ENCODE measurements around the gene CCL7.
A peak's percentile ranks its signal among the peaks of the same experiment; 100 is the strongest.

The CCL7 gene

GRCh38 chr17:34245351-34245905 is 24.6 kb upstream of the CCL7 start:
- no peak for FAIRE-seq
- TF ChIP-seq PAX5 (IDR thresholded peaks at IDR 0.05; ENCODE audit: insufficient read depth, low read length, severe bottlenecking), result no peak
- no peak for TF ChIP-seq TAF1 (IDR thresholded peaks at IDR 0.05; ENCODE audit: low read depth, low read length)
- TF ChIP-seq POU2F2 (IDR thresholded peaks at IDR 0.05; ENCODE audit: low read depth, low read length), result no peak
- no peak for TF ChIP-seq POLR2AphosphoS5 (IDR thresholded peaks at IDR 0.05; ENCODE audit: low read depth, low read length)
- no peak for TF ChIP-seq SPI1 (IDR thresholded peaks at IDR 0.05; ENCODE audit: low read depth, low read length)
- no peak for TF ChIP-seq POLR2A (IDR thresholded peaks at IDR 0.05; ENCODE audit: low read depth, low read length)

GRCh38 chr17:34246446-34246845 is 23.6 kb upstream of the CCL7 start:
- DNase-seq (ENCODE audit: insufficient read length, low spot score) (no peak), FAIRE-seq (no peak)
- TF ChIP-seq POLR2AphosphoS5 (IDR thresholded peaks at IDR 0.05; ENCODE audit: low read depth, low read length) (no peak), PAX5 (IDR thresholded peaks at IDR 0.05; ENCODE audit: insufficient read depth, low read length, severe bottlenecking) (no peak), TAF1 (IDR thresholded peaks at IDR 0.05; ENCODE audit: low read depth, low read length) (no peak), POLR2A (IDR thresholded peaks at IDR 0.05; ENCODE audit: low read depth, low read length) (no peak), POU2F2 (IDR thresholded peaks at IDR 0.05; ENCODE audit: low read depth, low read length) (no peak), SPI1 (IDR thresholded peaks at IDR 0.05; ENCODE audit: low read depth, low read length) (no peak)

More at GRCh38 chr17:34245351-34245905, 24.6 kb upstream of the CCL7 start:
- DNase-seq (ENCODE audit: insufficient read length, low spot score), result no peak

- no peak for FAIRE-seq
- DNase-seq (ENCODE audit: insufficient read length, low spot score), result no peak
- no peak for TF ChIP-seq SPI1 (IDR thresholded peaks at IDR 0.05; ENCODE audit: low read depth, low read length)
- TF ChIP-seq POU2F2 (IDR thresholded peaks at IDR 0.05; ENCODE audit: low read depth, low read length), result no peak
Observed at GRCh38 chr17:34246881-34247280, 23.1 kb upstream of the CCL7 start.

- FAIRE-seq, result no peak
Observed at GRCh38 chr17:34248511-34249024, 21.5 kb upstream of the CCL7 start.

GRCh38 chr17:34249061-34249460 is 21.0 kb upstream of the CCL7 start:
- TF ChIP-seq TAF1 (IDR thresholded peaks at IDR 0.05; ENCODE audit: low read depth, low read length) (no peak), POLR2A (IDR thresholded peaks at IDR 0.05; ENCODE audit: low read depth, low read length) (no peak), POU2F2 (IDR thresholded peaks at IDR 0.05; ENCODE audit: low read depth, low read length) (no peak), PAX5 (IDR thresholded peaks at IDR 0.05; ENCODE audit: insufficient read depth, low read length, severe bottlenecking) (no peak), POLR2AphosphoS5 (IDR thresholded peaks at IDR 0.05; ENCODE audit: low read depth, low read length) (no peak), SPI1 (IDR thresholded peaks at IDR 0.05; ENCODE audit: low read depth, low read length) (no peak)
- no peak for FAIRE-seq
- DNase-seq (ENCODE audit: insufficient read length, low spot score), result no peak

More at GRCh38 chr17:34248511-34249024, 21.5 kb upstream of the CCL7 start:
- TF ChIP-seq POLR2AphosphoS5 (IDR thresholded peaks at IDR 0.05; ENCODE audit: low read depth, low read length) (no peak), TAF1 (IDR thresholded peaks at IDR 0.05; ENCODE audit: low read depth, low read length) (no peak), SPI1 (IDR thresholded peaks at IDR 0.05; ENCODE audit: low read depth, low read length) (no peak), PAX5 (IDR thresholded peaks at IDR 0.05; ENCODE audit: insufficient read depth, low read length, severe bottlenecking) (no peak), POU2F2 (IDR thresholded peaks at IDR 0.05; ENCODE audit: low read depth, low read length) (no peak), POLR2A (IDR thresholded peaks at IDR 0.05; ENCODE audit: low read depth, low read length) (no peak)
- DNase-seq (ENCODE audit: insufficient read length, low spot score), result no peak

- DNase-seq (ENCODE audit: insufficient read length, low spot score) (no peak), FAIRE-seq (no peak)
- TF ChIP-seq POLR2AphosphoS5 (IDR thresholded peaks at IDR 0.05; ENCODE audit: low read depth, low read length) (no peak), POLR2A (IDR thresholded peaks at IDR 0.05; ENCODE audit: low read depth, low read length) (no peak), TAF1 (IDR thresholded peaks at IDR 0.05; ENCODE audit: low read depth, low read length) (no peak), POU2F2 (IDR thresholded peaks at IDR 0.05; ENCODE audit: low read depth, low read length) (no peak), PAX5 (IDR thresholded peaks at IDR 0.05; ENCODE audit: insufficient read depth, low read length, severe bottlenecking) (no peak), SPI1 (IDR thresholded peaks at IDR 0.05; ENCODE audit: low read depth, low read length) (no peak)
Observed at GRCh38 chr17:34249478-34249877, 20.5 kb upstream of the CCL7 start.

- DNase-seq (ENCODE audit: insufficient read length, low spot score) (no peak), FAIRE-seq (no peak)
- TF ChIP-seq PAX5 (IDR thresholded peaks at IDR 0.05; ENCODE audit: insufficient read depth, low read length, severe bottlenecking) (no peak), SPI1 (IDR thresholded peaks at IDR 0.05; ENCODE audit: low read depth, low read length) (no peak)
Observed at GRCh38 chr17:34251186-34251585, 18.8 kb upstream of the CCL7 start.

- no peak; the same call in 1 of the 2 replicates for TF ChIP-seq POU2F2 (IDR thresholded peaks at IDR 0.05; ENCODE audit: low read depth, low read length)
- no peak for TF ChIP-seq POLR2AphosphoS5 (IDR thresholded peaks at IDR 0.05; ENCODE audit: low read depth, low read length)
- no peak for TF ChIP-seq PAX5 (IDR thresholded peaks at IDR 0.05; ENCODE audit: insufficient read depth, low read length, severe bottlenecking)
- no peak for TF ChIP-seq TAF1 (IDR thresholded peaks at IDR 0.05; ENCODE audit: low read depth, low read length)
- TF ChIP-seq SPI1 (IDR thresholded peaks at IDR 0.05; ENCODE audit: low read depth, low read length), result no peak
- no peak for TF ChIP-seq POLR2A (IDR thresholded peaks at IDR 0.05; ENCODE audit: low read depth, low read length)
- peak; percentile 21 for DNase-seq (ENCODE audit: insufficient read length, low spot score)
- FAIRE-seq, result no peak
Observed at GRCh38 chr17:34252095-34252443, 18.0 kb upstream of the CCL7 start.

- peak; percentile 39; the same call in 1 of the 2 replicates for TF ChIP-seq SPI1 (IDR thresholded peaks at IDR 0.05; ENCODE audit: low read depth, low read length)
- no peak for TF ChIP-seq PAX5 (IDR thresholded peaks at IDR 0.05; ENCODE audit: insufficient read depth, low read length, severe bottlenecking)
- DNase-seq (ENCODE audit: insufficient read length, low spot score) (no peak), FAIRE-seq (no peak)
Observed at GRCh38 chr17:34252444-34253138, 17.4 kb upstream of the CCL7 start.

- TF ChIP-seq POU2F2 (IDR thresholded peaks at IDR 0.05; ENCODE audit: low read depth, low read length) (no peak), PAX5 (IDR thresholded peaks at IDR 0.05; ENCODE audit: insufficient read depth, low read length, severe bottlenecking) (no peak), TAF1 (IDR thresholded peaks at IDR 0.05; ENCODE audit: low read depth, low read length) (no peak), POLR2AphosphoS5 (IDR thresholded peaks at IDR 0.05; ENCODE audit: low read depth, low read length) (no peak)
- DNase-seq (ENCODE audit: insufficient read length, low spot score), result no peak
- FAIRE-seq, result no peak
Observed at GRCh38 chr17:34253139-34253525, 16.9 kb upstream of the CCL7 start.

Measured in GM12891 (cell line).